MCF 10A (cell line): Measurements from ENCODE around the gene TMED8. TPM values are rescaled to one million over a fixed set of nuclear protein-coding genes. Genes with fewer than 3 reads are reported as not detected.

ENCODE experiments used
- BruUV-seq: library from RNA; stranded (reverse); fragments of 400-500 nt; replicated peaks from 2 replicates; lab custom pipeline; 2021; lab: Mats Ljungman, UMichigan
- CTCF ChIA-PET: fragments of 300-600 bp; sonication (Branson Sonifier 250); formaldehyde crosslinking; extraction: SDS; loops from one replicate; lab custom pipeline; 2021; ENCODE audit warnings: antibody characterized with exemption, inconsistent platforms; lab: Yijun Ruan, JAX
- POLR2A ChIA-PET: fragments of 300-600, 350-650 bp; sonication (Branson Sonifier 250); formaldehyde crosslinking; extraction: SDS; loops from one replicate; lab custom pipeline; 2020; ENCODE audit warnings: antibody characterized with exemption, inconsistent platforms; lab: Yijun Ruan, JAX
- DNase-seq: peaks from one replicate; pipeline ENCODE4 v3.0.0-alpha.2; 2018; ENCODE audit not compliant: unreplicated experiment
- H3K27ac Mint-ChIP-seq: one replicate; pipeline ENCODE4 v1.8.0; 2022; ENCODE audit warnings: mild to moderate bottlenecking, low read depth, mixed read lengths; ENCODE audit not compliant: unreplicated experiment
- H3K27me3 Mint-ChIP-seq: one replicate; pipeline ENCODE4 v1.8.0; 2022; ENCODE audit warnings: mixed read lengths; ENCODE audit not compliant: insufficient read depth, unreplicated experiment
- H3K36me3 Mint-ChIP-seq: one replicate; pipeline ENCODE4 v1.8.0; 2022; ENCODE audit warnings: mild to moderate bottlenecking, moderate library complexity, mixed read lengths; ENCODE audit not compliant: insufficient read depth, unreplicated experiment
- H3K4me1 Mint-ChIP-seq: one replicate; pipeline ENCODE4 v1.8.0; 2022; ENCODE audit warnings: mixed read lengths; ENCODE audit not compliant: insufficient read depth, unreplicated experiment
- H3K4me3 Mint-ChIP-seq: one replicate; pipeline ENCODE4 v1.8.0; 2022; ENCODE audit warnings: mild to moderate bottlenecking, moderate library complexity, mixed read lengths; ENCODE audit not compliant: unreplicated experiment
- H3K9me3 Mint-ChIP-seq: one replicate; pipeline ENCODE4 v1.8.0; 2022; ENCODE audit warnings: mixed read lengths; ENCODE audit not compliant: unreplicated experiment
- CTCF ChIP-seq: fragments of 200-600 bp; IDR thresholded peaks from one replicate; pipeline ENCODE4 v1.8.0; 2022; ENCODE audit warnings: antibody characterized with exemption, mild to moderate bottlenecking; ENCODE audit not compliant: unreplicated experiment
- intact Hi-C: fragments of 100-400 bp; cut with micrococcal nuclease; formaldehyde crosslinking; loops from 2 replicates; pipeline ENCODE4 v1.14.1; 2022
- total RNA-seq: library from RNA; stranded (reverse); gene quantifications from 2 replicates; pipeline ENCODE4 v1.2.3, GENCODE V29; 2022

TMED8 gene
- total RNA-seq, 1 experiment from 2014 or later, result 9.3 TPM

- Mint-ChIP-seq H3K27ac (no peak overlapping the region), H3K27me3 (no peaks in the 10 kb centered on the region), H3K9me3 (no peaks in the 10 kb centered on the region), H3K4me3 (no peak overlapping the region), H3K4me1 (peaks cover 12% of the 10 kb centered on the region), H3K36me3 (peaks cover 26% of the 10 kb centered on the region)
- no TSS peak for BruUV-seq
- ChIA-PET CTCF (interaction anchor here (0.6 kb wide), 1 partner anchor 27 kb away, joined by 5 read pairs; no protein-coding TSS in a partner anchor), POLR2A (interaction anchor here (0.8 kb wide), 2 partner anchors 9 to 33 kb away, joined by 3 to 4 read pairs; partner anchors contain the start of genes SAMD15 and TMED8)
- no peak for TF ChIP-seq CTCF
- no peak for DNase-seq
- intact Hi-C loops, result no loop called here
Measured at GRCh38 chr14:77343662-77344061, 33.2 kb downstream of the TMED8 start.

GRCh38 chr14:77342726-77343397 is 34.0 kb downstream of the TMED8 start:
- Mint-ChIP-seq H3K4me3 (no peak overlapping the region), H3K4me1 (peaks cover 12% of the 10 kb centered on the region), H3K27ac (no peak overlapping the region), H3K27me3 (no peaks in the 10 kb centered on the region), H3K36me3 (peaks cover 26% of the 10 kb centered on the region), H3K9me3 (no peaks in the 10 kb centered on the region)
- ChIA-PET POLR2A (interaction anchor here (0.6 to 1.5 kb wide), 4 partner anchors 13 to 109 kb away, joined by 3 to 4 read pairs (median 3); partner anchors contain the start of genes SAMD15 and TMED8), CTCF (interaction anchor here (0.6 kb wide), 1 partner anchor 208 kb away, joined by 3 read pairs; no protein-coding TSS in a partner anchor)
- DNase-seq, result peak; percentile 10
- intact Hi-C loops, result no loop called here
- BruUV-seq, result no TSS peak
- TF ChIP-seq CTCF, result no peak

GRCh38 chr14:77340389-77340788 is 36.5 kb downstream of the TMED8 start:
- ChIA-PET CTCF (interaction anchor here (0.6 kb wide), 1 partner anchor 29 kb away, joined by 3 read pairs; no protein-coding TSS in a partner anchor), POLR2A (no interaction called here)
- TF ChIP-seq CTCF, result no peak
- Mint-ChIP-seq H3K4me1 (peaks cover 12% of the 10 kb centered on the region), H3K36me3 (peaks cover 26% of the 10 kb centered on the region), H3K27me3 (no peaks in the 10 kb centered on the region), H3K27ac (no peak overlapping the region), H3K4me3 (no peak overlapping the region), H3K9me3 (no peaks in the 10 kb centered on the region)
- intact Hi-C loops, result no loop called here
- no TSS peak for BruUV-seq
- DNase-seq, result no peak

- no peaks in the 10 kb centered on the region for H3K27me3 Mint-ChIP-seq
- peak; percentile 23 for DNase-seq
- H3K36me3 Mint-ChIP-seq, result peaks cover 26% of the 10 kb centered on the region
- H3K9me3 Mint-ChIP-seq, result no peaks in the 10 kb centered on the region
- CTCF ChIA-PET, result interaction anchor here (0.7 to 0.9 kb wide), 2 partner anchors 23 to 188 kb away, joined by 3 read pairs; no protein-coding TSS in a partner anchor
- POLR2A ChIA-PET, result interaction anchor here (0.9 kb wide), 1 partner anchor 10 kb away, joined by 3 read pairs; no protein-coding TSS in a partner anchor
- peaks cover 12% of the 10 kb centered on the region for H3K4me1 Mint-ChIP-seq
- no peak overlapping the region for H3K27ac Mint-ChIP-seq
- no peak overlapping the region for H3K4me3 Mint-ChIP-seq
- intact Hi-C loops, result no loop called here
- no TSS peak for BruUV-seq
- no peak for TF ChIP-seq CTCF
Measured at GRCh38 chr14:77339407-77339806, 37.5 kb downstream of the TMED8 start.
